Measurements from ENCODE around the gene SAP30BP.

Gene SAP30BP

DNA sequence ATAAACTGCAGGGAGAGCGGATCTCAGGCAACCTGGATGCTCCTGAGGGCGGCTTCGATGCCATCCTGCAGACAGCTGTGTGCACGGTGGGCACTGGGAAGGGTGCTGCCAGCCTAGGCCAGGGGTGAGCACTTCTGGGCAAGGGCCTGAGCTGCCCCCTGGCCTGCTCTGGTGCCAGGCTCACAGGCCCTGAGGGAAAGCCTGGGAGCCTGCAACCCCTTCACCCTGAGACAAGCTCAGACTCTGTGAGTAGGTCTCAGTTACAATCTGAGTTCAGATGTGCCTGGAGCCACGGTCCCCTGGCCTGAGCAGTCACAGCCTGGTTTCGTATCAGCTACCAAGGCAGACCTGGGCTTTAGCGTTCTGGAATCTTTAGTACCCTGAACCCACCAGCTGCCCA lies 62.2 kb downstream of the SAP30BP start:
- Mint-ChIP-seq H3K9me3 (no peaks in the 10 kb centered on the region), H3K27me3 (no peaks in the 10 kb centered on the region), H3K4me3 (no peak overlapping the region), H3K36me3 (no peaks in the 10 kb centered on the region), H3K27ac (no peak overlapping the region), H3K4me1 (no peaks in the 10 kb centered on the region)
- CTCF ChIA-PET: interaction anchor here (0.6 to 1.0 kb wide), 3 partner anchors 24 to 106 kb away, joined by 3 to 4 read pairs (median 3); partner anchors contain the start of gene SMIM5
- no peak for DNase-seq

DNA sequence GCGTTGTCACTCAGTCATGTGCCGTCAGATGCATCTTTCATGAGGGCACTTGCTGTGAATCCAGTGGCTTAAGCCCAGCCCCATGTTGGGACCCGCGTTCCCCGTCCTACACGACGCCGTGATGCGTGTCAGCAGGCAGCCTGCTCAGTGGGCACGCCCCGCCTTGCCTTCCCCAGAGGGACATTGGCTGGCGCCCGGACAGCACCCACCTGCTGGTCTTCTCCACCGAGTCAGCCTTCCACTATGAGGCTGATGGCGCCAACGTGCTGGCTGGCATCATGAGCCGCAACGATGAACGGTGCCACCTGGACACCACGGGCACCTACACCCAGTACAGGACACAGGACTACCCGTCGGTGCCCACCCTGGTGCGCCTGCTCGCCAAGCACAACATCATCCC lies 62.9 kb downstream of the SAP30BP start:
- H3K36me3 Mint-ChIP-seq: no peaks in the 10 kb centered on the region
- H3K9me3 Mint-ChIP-seq: no peaks in the 10 kb centered on the region
- no peak overlapping the region for H3K4me3 Mint-ChIP-seq
- H3K27me3 Mint-ChIP-seq: no peaks in the 10 kb centered on the region
- no peak overlapping the region for H3K27ac Mint-ChIP-seq
- CTCF ChIA-PET: interaction anchor here (0.6 to 1.0 kb wide), 3 partner anchors 23 to 106 kb away, joined by 3 to 4 read pairs (median 3); partner anchors contain the start of gene SMIM5
- DNase-seq: no peak
- peaks cover 3% of the 10 kb centered on the region for H3K4me1 Mint-ChIP-seq

- CTCF ChIA-PET: interaction anchor here (1.5 kb wide), 2 partner anchors 15 to 17 kb away, joined by 3 to 4 read pairs; no protein-coding TSS in a partner anchor
- H3K9me3 Mint-ChIP-seq: no peaks in the 10 kb centered on the region
- H3K4me1 Mint-ChIP-seq: peaks cover 3% of the 10 kb centered on the region
- no peak overlapping the region for H3K4me3 Mint-ChIP-seq
- no peak overlapping the region for H3K27ac Mint-ChIP-seq
- peaks cover 5% of the 10 kb centered on the region for H3K27me3 Mint-ChIP-seq
- no peak for DNase-seq
- H3K36me3 Mint-ChIP-seq: no peaks in the 10 kb centered on the region
Measured at GRCh38 chr17:75731086-75731715, 64.1 kb downstream of the SAP30BP start.

- peaks cover 3% of the 10 kb centered on the region for H3K4me1 Mint-ChIP-seq
- no peak overlapping the region for H3K4me3 Mint-ChIP-seq
- no peak for DNase-seq
- CTCF ChIA-PET: interaction anchor here (0.6 to 1.5 kb wide), 3 partner anchors 14 to 57 kb away, joined by 3 to 4 read pairs (median 3); no protein-coding TSS in a partner anchor
- H3K9me3 Mint-ChIP-seq: no peaks in the 10 kb centered on the region
- no peaks in the 10 kb centered on the region for H3K36me3 Mint-ChIP-seq
- H3K27me3 Mint-ChIP-seq: peaks cover 6% of the 10 kb centered on the region
- H3K27ac Mint-ChIP-seq: no peak overlapping the region
Measured at GRCh38 chr17:75731716-75732498, 64.8 kb downstream of the SAP30BP start.

DNA sequence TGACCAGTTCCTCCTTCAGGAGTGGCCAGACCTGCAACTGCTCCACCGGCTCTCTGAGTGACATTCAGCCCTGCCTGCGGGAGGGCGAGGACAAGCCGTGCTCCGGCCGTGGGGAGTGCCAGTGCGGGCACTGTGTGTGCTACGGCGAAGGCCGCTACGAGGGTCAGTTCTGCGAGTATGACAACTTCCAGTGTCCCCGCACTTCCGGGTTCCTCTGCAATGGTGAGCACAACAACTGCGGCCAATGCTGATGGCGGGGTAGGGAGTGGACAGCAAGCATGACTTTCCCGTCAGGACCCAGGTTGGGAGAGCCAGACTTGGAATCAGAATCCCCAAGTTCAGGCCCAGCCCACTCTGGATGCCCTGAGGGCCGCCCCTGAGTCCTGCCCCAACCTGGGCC lies 66.3 kb downstream of the SAP30BP start:
- CTCF ChIA-PET: interaction anchor here (0.6 kb wide), 1 partner anchor 30 kb away, joined by 3 read pairs; no protein-coding TSS in a partner anchor

DNA sequence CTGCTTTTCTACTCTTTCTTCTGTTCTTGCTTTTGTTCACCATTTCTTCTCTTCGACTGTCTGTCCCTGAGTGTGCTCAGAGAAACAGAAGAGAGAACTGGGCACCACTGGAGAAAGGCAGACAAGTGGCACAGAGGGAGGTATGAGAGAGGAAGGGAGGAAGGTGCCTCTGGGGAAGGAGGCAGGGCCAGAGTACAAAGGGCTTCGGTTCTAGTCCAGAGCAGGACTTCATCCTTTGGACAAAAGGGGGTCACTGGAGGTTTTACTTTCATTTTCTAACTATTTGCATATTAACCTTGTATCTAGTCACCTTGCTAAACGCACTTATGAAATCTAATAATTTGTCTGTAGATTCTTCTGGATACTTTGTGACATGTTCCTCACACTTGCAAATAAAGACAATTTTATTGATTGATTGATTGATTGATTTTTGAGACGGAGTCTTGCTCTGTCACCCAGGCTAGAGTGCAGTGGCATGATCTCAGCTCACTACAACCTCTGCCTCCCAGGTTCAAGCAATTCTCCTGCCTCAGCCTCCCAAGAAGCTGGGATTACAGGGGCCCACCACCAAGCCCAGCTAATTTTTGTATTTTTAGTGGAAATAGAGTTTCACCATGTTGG lies 67.6 kb downstream of the SAP30BP start:
- peaks cover 6% of the 10 kb centered on the region for H3K27me3 Mint-ChIP-seq
- CTCF ChIA-PET: interaction anchor here (1.5 to 1.7 kb wide), 2 partner anchors 15 to 102 kb away, joined by 3 to 4 read pairs; partner anchors contain the start of gene SMIM5
- no peak overlapping the region for H3K4me3 Mint-ChIP-seq
- DNase-seq: no peak
- peaks cover 9% of the 10 kb centered on the region for H3K4me1 Mint-ChIP-seq
- H3K27ac Mint-ChIP-seq: no peak overlapping the region
- H3K36me3 Mint-ChIP-seq: no peaks in the 10 kb centered on the region
- H3K9me3 Mint-ChIP-seq: no peaks in the 10 kb centered on the region

More for the DNA sequence above, 66.3 kb downstream of the SAP30BP start:
- no peaks in the 10 kb centered on the region for H3K9me3 Mint-ChIP-seq
- no peak overlapping the region for H3K27ac Mint-ChIP-seq
- peaks cover 9% of the 10 kb centered on the region for H3K4me1 Mint-ChIP-seq
- H3K36me3 Mint-ChIP-seq: no peaks in the 10 kb centered on the region
- peaks cover 6% of the 10 kb centered on the region for H3K27me3 Mint-ChIP-seq
- DNase-seq: no peak
- no peak overlapping the region for H3K4me3 Mint-ChIP-seq

DNA sequence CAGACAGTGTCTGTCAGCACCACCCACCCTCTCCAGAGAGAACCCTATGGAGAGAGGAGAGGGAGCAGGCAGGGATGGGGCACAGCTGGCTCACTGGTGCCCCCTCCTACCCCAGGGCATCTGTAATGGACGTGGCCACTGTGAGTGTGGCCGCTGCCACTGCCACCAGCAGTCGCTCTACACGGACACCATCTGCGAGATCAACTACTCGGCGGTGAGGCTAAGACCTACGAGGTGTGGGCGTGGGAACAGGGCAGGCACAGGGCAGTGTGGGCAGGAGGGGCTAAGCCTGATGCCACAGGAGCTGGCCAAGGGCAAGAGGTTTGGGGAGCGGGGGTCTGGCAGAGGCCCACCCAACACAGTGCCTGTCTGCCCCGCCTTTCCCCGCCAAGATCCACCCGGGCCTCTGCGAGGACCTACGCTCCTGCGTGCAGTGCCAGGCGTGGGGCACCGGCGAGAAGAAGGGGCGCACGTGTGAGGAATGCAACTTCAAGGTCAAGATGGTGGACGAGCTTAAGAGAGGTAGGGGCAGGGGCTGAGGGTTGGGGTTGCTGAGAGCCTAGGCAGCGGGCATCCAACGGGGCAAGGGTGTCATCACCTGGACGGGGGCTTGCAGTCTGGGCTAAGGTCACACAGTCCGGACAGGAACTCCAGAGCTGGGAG lies 69.2 kb downstream of the SAP30BP start:
- Mint-ChIP-seq H3K27me3 (peaks cover 6% of the 10 kb centered on the region), H3K4me1 (peaks cover 9% of the 10 kb centered on the region), H3K36me3 (no peaks in the 10 kb centered on the region), H3K9me3 (no peaks in the 10 kb centered on the region), H3K4me3 (no peak overlapping the region), H3K27ac (no peak overlapping the region)
- DNase-seq: no peak
- CTCF ChIA-PET: interaction anchor here (1.5 to 1.7 kb wide), 2 partner anchors 14 to 104 kb away, joined by 3 to 4 read pairs; partner anchors contain the start of gene SMIM5

DNA sequence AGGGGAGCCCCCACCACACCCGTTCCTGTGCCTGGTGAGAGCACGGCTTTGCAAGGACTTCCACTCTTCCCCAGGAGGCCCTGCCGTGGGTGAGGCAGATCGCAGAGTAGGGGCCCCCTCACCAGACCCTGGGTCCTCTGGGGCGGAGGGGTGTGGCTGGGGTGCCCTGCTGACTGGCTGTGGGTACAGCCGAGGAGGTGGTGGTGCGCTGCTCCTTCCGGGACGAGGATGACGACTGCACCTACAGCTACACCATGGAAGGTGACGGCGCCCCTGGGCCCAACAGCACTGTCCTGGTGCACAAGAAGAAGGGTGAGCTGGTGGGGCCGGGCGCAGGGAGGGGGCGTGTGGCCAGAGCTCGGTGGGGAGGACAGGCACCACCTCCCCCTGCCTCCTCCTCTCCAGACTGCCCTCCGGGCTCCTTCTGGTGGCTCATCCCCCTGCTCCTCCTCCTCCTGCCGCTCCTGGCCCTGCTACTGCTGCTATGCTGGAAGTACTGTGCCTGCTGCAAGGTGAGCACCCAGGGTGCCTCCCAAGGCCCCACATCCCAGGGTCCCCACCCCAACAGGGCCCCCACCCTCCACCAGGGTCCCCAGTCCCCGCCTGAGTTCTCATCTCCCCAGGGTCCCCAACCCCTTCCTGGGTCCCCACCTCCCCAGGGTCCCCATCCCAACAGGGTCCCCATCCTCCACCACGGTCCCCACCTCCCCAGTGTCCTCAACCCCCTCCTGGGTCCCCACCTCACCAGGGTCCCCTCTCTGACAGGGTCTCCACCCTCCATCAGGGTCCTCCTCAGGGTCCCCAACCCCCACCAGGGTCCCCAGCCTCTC lies 70.2 kb downstream of the SAP30BP start:
- no peaks in the 10 kb centered on the region for H3K9me3 Mint-ChIP-seq
- no peaks in the 10 kb centered on the region for H3K36me3 Mint-ChIP-seq
- H3K4me3 Mint-ChIP-seq: no peak overlapping the region
- no peak for DNase-seq
- H3K27ac Mint-ChIP-seq: no peak overlapping the region
- peaks cover 6% of the 10 kb centered on the region for H3K27me3 Mint-ChIP-seq
- peaks cover 9% of the 10 kb centered on the region for H3K4me1 Mint-ChIP-seq
- CTCF ChIA-PET: interaction anchor here (0.6 to 2.8 kb wide), 6 partner anchors 12 to 310 kb away, joined by 3 to 40 read pairs (median 10); partner anchors contain the start of gene SMIM5

DNA sequence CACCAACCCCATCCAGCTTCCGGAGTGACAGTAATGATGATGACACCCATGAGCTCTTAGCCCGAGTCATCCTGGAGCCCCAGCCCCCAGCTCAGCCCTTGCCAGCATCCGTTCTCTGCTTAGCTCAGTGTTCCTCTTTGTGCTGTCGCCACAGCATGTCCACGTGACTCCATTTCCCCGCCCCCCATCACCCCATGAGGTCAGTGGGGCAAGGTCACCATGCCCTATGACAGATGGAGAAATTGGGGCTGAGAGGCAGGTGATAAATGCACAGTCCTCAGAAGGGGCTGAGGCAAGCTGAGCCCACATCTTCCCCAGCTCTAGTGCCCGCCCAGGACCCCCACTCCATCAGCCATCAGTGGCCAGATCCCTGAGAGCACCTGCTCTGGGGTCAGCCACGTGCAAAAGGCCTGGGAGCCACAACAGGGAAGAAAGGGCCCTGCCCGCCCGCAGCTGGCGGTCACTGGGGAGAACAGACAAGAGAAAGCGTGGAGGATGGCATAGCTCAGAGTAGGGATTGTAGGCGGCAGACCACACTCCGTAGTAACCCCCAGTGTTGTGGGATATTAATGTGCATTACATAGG lies 71.2 kb downstream of the SAP30BP start:
- Mint-ChIP-seq H3K4me3 (no peak overlapping the region), H3K4me1 (peaks cover 9% of the 10 kb centered on the region), H3K27ac (peak overlapping the region; percentile 39), H3K9me3 (no peaks in the 10 kb centered on the region), H3K27me3 (peaks cover 6% of the 10 kb centered on the region), H3K36me3 (no peaks in the 10 kb centered on the region)
- CTCF ChIA-PET: interaction anchor here (0.6 to 2.8 kb wide), 6 partner anchors 11 to 309 kb away, joined by 3 to 40 read pairs (median 10); partner anchors contain the start of gene SMIM5
- peak; percentile 48 for DNase-seq

DNA sequence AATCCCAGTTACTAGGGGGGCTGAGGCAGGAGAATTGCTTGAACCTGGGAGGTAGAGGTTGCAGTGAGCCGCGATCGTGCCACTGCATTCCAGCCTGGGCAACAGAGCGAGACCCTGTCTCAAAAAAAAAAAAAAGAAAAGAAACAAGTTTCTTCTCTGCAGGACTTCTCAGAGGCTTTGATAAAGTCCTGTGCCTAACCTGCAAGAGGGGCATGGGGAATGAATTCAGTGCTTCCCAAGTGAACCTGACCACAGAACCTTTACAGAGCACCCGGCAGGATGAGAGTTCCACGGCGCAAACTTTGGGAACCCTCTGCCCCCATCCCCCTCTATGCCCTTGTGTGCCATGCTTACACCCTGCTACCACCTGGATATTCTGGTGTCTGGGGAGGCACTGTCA lies 72.0 kb downstream of the SAP30BP start:
- Mint-ChIP-seq H3K9me3 (no peaks in the 10 kb centered on the region), H3K27me3 (peaks cover 6% of the 10 kb centered on the region), H3K27ac (no peak overlapping the region), H3K36me3 (no peaks in the 10 kb centered on the region), H3K4me1 (peaks cover 9% of the 10 kb centered on the region), H3K4me3 (no peak overlapping the region)
- CTCF ChIA-PET: interaction anchor here (1.5 to 2.8 kb wide), 4 partner anchors 10 to 106 kb away, joined by 9 to 40 read pairs (median 12); partner anchors contain the start of gene SMIM5
- DNase-seq: no peak

DNA sequence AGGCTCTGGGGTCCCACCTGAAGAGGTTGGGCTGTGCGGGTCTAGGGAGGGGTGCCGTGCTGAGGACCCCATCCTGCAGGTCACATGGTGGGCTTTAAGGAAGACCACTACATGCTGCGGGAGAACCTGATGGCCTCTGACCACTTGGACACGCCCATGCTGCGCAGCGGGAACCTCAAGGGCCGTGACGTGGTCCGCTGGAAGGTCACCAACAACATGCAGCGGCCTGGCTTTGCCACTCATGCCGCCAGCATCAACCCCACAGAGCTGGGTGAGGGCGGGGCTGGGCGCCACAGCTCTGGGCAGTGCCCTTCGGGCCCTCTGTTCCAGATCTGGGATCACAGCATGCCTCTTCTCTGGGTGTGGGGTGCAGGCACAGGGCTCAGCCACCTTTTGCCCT lies 72.7 kb downstream of the SAP30BP start:
- H3K9me3 Mint-ChIP-seq: no peaks in the 10 kb centered on the region
- H3K4me3 Mint-ChIP-seq: no peak overlapping the region
- no peaks in the 10 kb centered on the region for H3K36me3 Mint-ChIP-seq
- H3K27me3 Mint-ChIP-seq: peaks cover 6% of the 10 kb centered on the region
- no peak for DNase-seq
- H3K27ac Mint-ChIP-seq: no peak overlapping the region
- peaks cover 6% of the 10 kb centered on the region for H3K4me1 Mint-ChIP-seq
- CTCF ChIA-PET: interaction anchor here (2.8 kb wide), 1 partner anchor 9 kb away, joined by 40 read pairs; no protein-coding TSS in a partner anchor

DNA sequence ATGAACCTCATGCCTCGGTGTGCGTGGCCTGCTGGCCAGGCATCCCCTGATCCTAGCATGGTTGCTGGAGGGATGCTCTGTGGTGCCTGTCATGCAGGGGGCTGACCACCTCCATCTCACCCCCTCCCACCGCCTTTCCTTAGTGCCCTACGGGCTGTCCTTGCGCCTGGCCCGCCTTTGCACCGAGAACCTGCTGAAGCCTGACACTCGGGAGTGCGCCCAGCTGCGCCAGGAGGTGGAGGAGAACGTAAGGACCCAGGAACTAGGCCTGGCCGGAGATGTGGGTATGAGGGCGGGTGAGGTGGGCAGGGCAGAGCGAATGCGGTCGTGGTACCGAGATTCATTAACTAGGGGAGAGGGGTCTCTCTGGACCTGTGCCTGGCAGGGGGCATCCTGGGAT lies 73.1 kb downstream of the SAP30BP start:
- DNase-seq: no peak
- Mint-ChIP-seq H3K27me3 (peaks cover 6% of the 10 kb centered on the region), H3K9me3 (no peaks in the 10 kb centered on the region), H3K27ac (no peak overlapping the region), H3K4me3 (no peak overlapping the region), H3K4me1 (peaks cover 6% of the 10 kb centered on the region), H3K36me3 (no peaks in the 10 kb centered on the region)
- CTCF ChIA-PET: interaction anchor here (2.8 kb wide), 1 partner anchor 9 kb away, joined by 40 read pairs; no protein-coding TSS in a partner anchor

All from activated naive CD4-positive, alpha-beta T cell treated with anti-CD3 and anti-CD28 coated beads, Interleukin-2, amount 10 ng/mL, durations not matched to agents 7 days and 5 days (primary cell).